Type B pancreatic cell (in vitro differentiated cells): ENCODE results near the gene TNK1. TPM values are rescaled to one million over a fixed set of nuclear protein-coding genes. Genes with fewer than 3 reads are reported as not detected.
A peak's percentile ranks its signal among the peaks of the same experiment; 100 is the strongest.

Experiments used
- DNase-seq: peaks from one replicate; pipeline ENCODE4 v3.0.0; 2021; ENCODE audit warnings: mixed read lengths; ENCODE audit not compliant: unreplicated experiment; ENCODE audit errors: extremely low spot score
- H3K27ac Mint-ChIP-seq: 2 replicates; pipeline ENCODE4 v1.8.0; 2021; ENCODE audit warnings: mild to moderate bottlenecking, mixed read lengths
- H3K27me3 Mint-ChIP-seq: 2 replicates; pipeline ENCODE4 v1.8.0; 2021; ENCODE audit warnings: mixed read lengths
- H3K36me3 Mint-ChIP-seq: 2 replicates; pipeline ENCODE4 v1.8.0; 2021; ENCODE audit warnings: mixed read lengths
- H3K4me1 Mint-ChIP-seq: one replicate; pipeline ENCODE4 v1.8.0; 2021; ENCODE audit warnings: mixed read lengths; ENCODE audit not compliant: unreplicated experiment
- H3K4me3 Mint-ChIP-seq: 2 replicates; pipeline ENCODE4 v1.8.0; 2021; ENCODE audit warnings: mild to moderate bottlenecking, mixed read lengths
- H3K9me3 Mint-ChIP-seq: 2 replicates; pipeline ENCODE4 v1.8.0; 2021; ENCODE audit warnings: mixed read lengths
- total RNA-seq: library from RNA; stranded (reverse); gene quantifications from 2 replicates; pipeline ENCODE4 v1.2.1, GENCODE V29; 2021; ENCODE audit warnings: low replicate concordance
- TF ChIP-seq, protein P1 (sequence below): fragments of 200-600 bp; sonication (generic); conservative IDR thresholded peaks from 2 replicates; pipeline ENCODE4 v1.5.0; 2021; ENCODE audit warnings: antibody characterized with exemption, mild to moderate bottlenecking

TNK1 gene
- total RNA-seq, 1 donor from 2014 or later = 6.6 TPM

DNA sequence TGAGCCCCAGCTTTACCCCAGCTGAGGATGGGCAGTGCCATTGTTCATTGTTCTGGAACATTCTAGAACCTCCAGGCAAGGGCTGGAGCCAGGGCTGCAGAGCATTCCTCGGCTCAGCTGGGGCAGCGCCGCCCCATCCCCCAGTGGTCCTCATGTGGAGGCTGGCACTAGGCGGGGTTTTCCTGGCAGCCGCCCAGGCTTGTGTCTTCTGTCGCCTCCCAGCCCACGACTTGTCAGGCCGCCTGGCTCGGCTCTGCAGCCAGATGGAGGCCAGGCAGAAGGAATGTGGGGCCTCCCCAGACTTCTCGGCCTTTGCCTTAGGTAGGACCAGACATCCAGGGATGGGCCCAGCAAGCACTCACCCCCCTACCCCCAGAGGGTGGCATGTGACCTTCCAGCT is 25.8 kb upstream of the TNK1 start, which contains the start of gene TMEM95:
TMEM95 (plus strand) TSS at position 104 of the 400 bp plus-strand sequence; CDS start at position 153, 49 bp downstream.
- DNase-seq = no peak
- no peaks in the 10 kb centered on the region for H3K36me3 Mint-ChIP-seq
- H3K4me3 Mint-ChIP-seq = peak within 1 kb of the TSS; percentile 74
- no peaks in the 10 kb centered on the region for H3K9me3 Mint-ChIP-seq
- no peaks in the 10 kb centered on the region for H3K27me3 Mint-ChIP-seq
- H3K27ac Mint-ChIP-seq = peak within 1 kb of the TSS; percentile 91
- TF ChIP-seq, protein P1, sequence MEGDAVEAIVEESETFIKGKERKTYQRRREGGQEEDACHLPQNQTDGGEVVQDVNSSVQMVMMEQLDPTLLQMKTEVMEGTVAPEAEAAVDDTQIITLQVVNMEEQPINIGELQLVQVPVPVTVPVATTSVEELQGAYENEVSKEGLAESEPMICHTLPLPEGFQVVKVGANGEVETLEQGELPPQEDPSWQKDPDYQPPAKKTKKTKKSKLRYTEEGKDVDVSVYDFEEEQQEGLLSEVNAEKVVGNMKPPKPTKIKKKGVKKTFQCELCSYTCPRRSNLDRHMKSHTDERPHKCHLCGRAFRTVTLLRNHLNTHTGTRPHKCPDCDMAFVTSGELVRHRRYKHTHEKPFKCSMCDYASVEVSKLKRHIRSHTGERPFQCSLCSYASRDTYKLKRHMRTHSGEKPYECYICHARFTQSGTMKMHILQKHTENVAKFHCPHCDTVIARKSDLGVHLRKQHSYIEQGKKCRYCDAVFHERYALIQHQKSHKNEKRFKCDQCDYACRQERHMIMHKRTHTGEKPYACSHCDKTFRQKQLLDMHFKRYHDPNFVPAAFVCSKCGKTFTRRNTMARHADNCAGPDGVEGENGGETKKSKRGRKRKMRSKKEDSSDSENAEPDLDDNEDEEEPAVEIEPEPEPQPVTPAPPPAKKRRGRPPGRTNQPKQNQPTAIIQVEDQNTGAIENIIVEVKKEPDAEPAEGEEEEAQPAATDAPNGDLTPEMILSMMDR = no peak
- peaks cover 20% of the 10 kb centered on the region for H3K4me1 Mint-ChIP-seq

DNA sequence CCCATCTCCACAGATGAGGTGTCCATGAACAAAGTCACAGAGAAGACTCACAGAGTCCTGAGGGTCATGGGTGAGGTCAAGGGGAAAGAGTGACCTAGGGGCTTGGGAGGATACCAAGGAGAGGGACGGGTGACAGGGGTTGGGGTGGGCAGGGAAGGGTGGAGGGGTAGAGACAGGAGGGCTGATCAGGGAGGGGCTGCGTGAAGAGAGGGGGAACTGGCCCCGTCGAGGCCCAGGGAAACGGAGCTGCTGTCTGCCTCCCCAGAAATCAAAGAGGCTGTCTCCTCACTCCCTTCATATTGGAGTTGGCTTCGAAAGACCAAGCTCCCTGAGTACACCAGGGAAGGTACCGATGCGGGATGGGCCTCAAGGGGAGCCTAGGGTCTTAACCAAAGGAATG is 25.3 kb upstream of the TNK1 start:
- no peak for DNase-seq

GRCh38 chr17:7356072-7356549 is 24.8 kb upstream of the TNK1 start:
- no peak overlapping the region for H3K27ac Mint-ChIP-seq
- no peak overlapping the region for H3K4me3 Mint-ChIP-seq
- no peaks in the 10 kb centered on the region for H3K9me3 Mint-ChIP-seq
- no peaks in the 10 kb centered on the region for H3K36me3 Mint-ChIP-seq
- DNase-seq = peak; percentile 84
- TF ChIP-seq, protein P1 = peak; percentile 90
- peaks cover 17% of the 10 kb centered on the region for H3K4me1 Mint-ChIP-seq
- no peaks in the 10 kb centered on the region for H3K27me3 Mint-ChIP-seq

More for the DNA sequence above, 25.3 kb upstream of the TNK1 start:
- H3K27ac Mint-ChIP-seq = no peak overlapping the region
- TF ChIP-seq, protein P1 = no peak
- peaks cover 17% of the 10 kb centered on the region for H3K4me1 Mint-ChIP-seq
- no peaks in the 10 kb centered on the region for H3K27me3 Mint-ChIP-seq
- no peaks in the 10 kb centered on the region for H3K36me3 Mint-ChIP-seq
- H3K4me3 Mint-ChIP-seq = no peak overlapping the region
- H3K9me3 Mint-ChIP-seq = no peaks in the 10 kb centered on the region

GRCh38 chr17:7356756-7357155 is 24.1 kb upstream of the TNK1 start:
- no peak overlapping the region for H3K27ac Mint-ChIP-seq
- H3K4me1 Mint-ChIP-seq = peaks cover 17% of the 10 kb centered on the region
- no peaks in the 10 kb centered on the region for H3K27me3 Mint-ChIP-seq
- no peak for DNase-seq
- no peaks in the 10 kb centered on the region for H3K36me3 Mint-ChIP-seq
- H3K4me3 Mint-ChIP-seq = no peak overlapping the region
- TF ChIP-seq, protein P1 = no peak
- no peaks in the 10 kb centered on the region for H3K9me3 Mint-ChIP-seq

DNA sequence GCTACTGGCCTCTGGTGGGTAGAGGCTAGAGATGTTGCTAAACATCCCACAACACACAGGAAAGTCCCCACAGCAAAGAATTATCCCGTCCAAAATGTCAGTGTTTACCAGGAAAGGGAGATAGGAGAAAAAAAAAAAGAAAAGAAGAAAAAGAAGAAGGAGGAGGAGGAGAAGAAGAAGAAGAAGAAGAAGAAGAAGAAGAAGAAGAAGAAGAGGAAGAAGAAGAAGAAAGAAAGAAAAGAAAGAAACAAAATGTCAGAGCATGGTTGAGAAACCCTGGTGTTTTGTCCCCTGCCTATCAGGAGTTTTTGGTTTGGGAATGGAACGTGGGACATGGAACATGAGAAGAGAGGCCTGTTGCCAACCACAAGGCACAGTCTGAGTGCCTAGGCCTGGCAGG is 23.5 kb upstream of the TNK1 start:
- Mint-ChIP-seq H3K36me3 (no peaks in the 10 kb centered on the region), H3K4me3 (no peak overlapping the region), H3K27me3 (peaks cover 3% of the 10 kb centered on the region), H3K4me1 (peaks cover 15% of the 10 kb centered on the region), H3K9me3 (no peaks in the 10 kb centered on the region), H3K27ac (no peak overlapping the region)
- TF ChIP-seq, protein P1 = no peak
- no peak for DNase-seq

GRCh38 chr17:7361906-7362305 is 19.0 kb upstream of the TNK1 start:
- H3K4me3 Mint-ChIP-seq = no peak overlapping the region
- TF ChIP-seq, protein P1 = no peak
- no peaks in the 10 kb centered on the region for H3K4me1 Mint-ChIP-seq
- no peaks in the 10 kb centered on the region for H3K36me3 Mint-ChIP-seq
- H3K27me3 Mint-ChIP-seq = peaks cover 6% of the 10 kb centered on the region
- H3K27ac Mint-ChIP-seq = no peak overlapping the region
- no peaks in the 10 kb centered on the region for H3K9me3 Mint-ChIP-seq
- no peak for DNase-seq
